HCT116 (cell line): ENCODE measurements around the gene CYSRT1. TPM values are rescaled to one million over a fixed set of nuclear protein-coding genes. Genes with fewer than 3 reads are reported as not detected.

Experiments
- ATAC-seq: fragments of 200-7000 bp; cut with Tn5 transposase; 2 replicates; pipeline ENCODE4 v1.9.1; 2020; ENCODE audit warnings: mild to moderate bottlenecking, moderate library complexity
- BruUV-seq: library from RNA; stranded (reverse); fragments of 400-500 nt; replicated peaks from 2 replicates; lab custom pipeline; 2021; lab: Mats Ljungman, UMichigan
- CTCF ChIA-PET: fragments of 300-600 bp; sonication (Branson Sonifier 250); formaldehyde crosslinking; loops from one replicate; lab custom pipeline; 2021; ENCODE audit warnings: antibody characterized with exemption; lab: Charles Lee
- POLR2A ChIA-PET: fragments of 300-600, 350-600 bp; sonication (Branson Sonifier 250); formaldehyde crosslinking; loops from one replicate; lab custom pipeline; 2021; ENCODE audit warnings: antibody characterized with exemption; lab: Charles Lee
- RAD21 ChIA-PET, 2 experiments: fragments of 300-600 bp; sonication (Branson Sonifier 250); formaldehyde crosslinking; loops; one replicate each; lab custom pipeline; 2023; ENCODE audit warnings: low total read pairs in 2 of 2; ENCODE audit not compliant: uncharacterized antibody in 2 of 2, unreplicated experiment in 2 of 2, low non-redundant PET in 1 of 2; lab: Charles Lee
- DNase-seq: peaks from one replicate; pipeline ENCODE4 v3.0.0-alpha.2; 2010; ENCODE audit warnings: low read depth, low spot score
- H2AFZ ChIP-seq: fragments of 200-600 bp; shearing (Covaris generic), sonication (generic); 2 replicates; pipeline ENCODE4 v1.6.1; 2017; ENCODE audit warnings: low read depth, mixed run types, mixed read lengths, antibody characterized with exemption, low read length; ENCODE audit not compliant: poor library complexity, severe bottlenecking
- H3K27ac ChIP-seq: 2 replicates; pipeline ENCODE4 v1.5.1; 2012; ENCODE audit warnings: low read depth, low read length
- H3K27me3 ChIP-seq: fragments of 200-600 bp; sonication (generic); 2 replicates; pipeline ENCODE4 v1.6.1; 2016; ENCODE audit warnings: mixed run types, low read length, mixed read lengths; ENCODE audit not compliant: insufficient read depth
- H3K36me3 ChIP-seq, 2 experiments: fragments of 200-500 bp in 1 of 2; fragments of 200-600 bp in 1 of 2; sonication (Bioruptor generic) in 1 of 2; sonication (generic) in 1 of 2; 2 replicates each; pipeline versions ENCODE4 v1.5.1 to v1.6.1; 2014 to 2016; ENCODE audit warnings: low read length in 2 of 2, inconsistent platforms in 1 of 2, mixed read lengths in 1 of 2, mixed run types in 1 of 2; ENCODE audit not compliant: insufficient read depth in 2 of 2, control insufficient read depth in 1 of 2
- H3K4me1 ChIP-seq, 2 experiments: fragments of 200-600 bp in 1 of 2; sonication (generic) in 1 of 2; 2 replicates each; pipeline versions ENCODE4 v1.5.1 to v1.6.1; 2012 to 2017; ENCODE audit warnings: low read length in 2 of 2, inconsistent platforms in 1 of 2, mild to moderate bottlenecking in 1 of 2, mixed read lengths in 1 of 2, mixed run types in 1 of 2, moderate library complexity in 1 of 2; ENCODE audit not compliant: insufficient read depth in 2 of 2, control insufficient read depth in 1 of 2
- H3K4me2 ChIP-seq: fragments of 200-600 bp; sonication (generic); 2 replicates; pipeline ENCODE4 v1.6.1; 2017; ENCODE audit warnings: mixed run types, low read length, mixed read lengths
- H3K4me3 ChIP-seq, 2 experiments: fragments of 200-600 bp in 1 of 2; sonication (generic) in 1 of 2; replicated peaks in 1 of 2; 2 replicates each; pipeline ENCODE4 v1.5.1; 2011 to 2016; ENCODE audit warnings: low read length in 2 of 2, control low read depth in 1 of 2, low read depth in 1 of 2, mild to moderate bottlenecking in 1 of 2, mixed read lengths in 1 of 2, mixed run types in 1 of 2
- H3K79me2 ChIP-seq: fragments of 200-600 bp; sonication (generic); 2 replicates; pipeline ENCODE4 v1.6.1; 2017; ENCODE audit warnings: mild to moderate bottlenecking, mixed run types, low read length, moderate library complexity, mixed read lengths; ENCODE audit not compliant: insufficient read depth
- H3K9ac ChIP-seq: fragments of 200-600 bp; sonication (generic); 2 replicates; pipeline ENCODE4 v1.6.1; 2016; ENCODE audit warnings: low read length, mixed read lengths
- H3K9me2 ChIP-seq: fragments of 200-600 bp; sonication (generic), shearing (Covaris generic); 2 replicates; pipeline ENCODE4 v1.6.1; 2017; ENCODE audit warnings: mixed run types, mild to moderate bottlenecking, moderate library complexity; ENCODE audit not compliant: insufficient read depth
- H3K9me3 ChIP-seq, 2 experiments: fragments of 200-500 bp in 1 of 2; fragments of 200-600 bp in 1 of 2; sonication (Bioruptor generic) in 1 of 2; sonication (generic) in 1 of 2; 2 replicates each; pipeline ENCODE4 v1.6.1; 2014 to 2017; ENCODE audit warnings: low read length in 2 of 2, mixed read lengths in 2 of 2, inconsistent platforms in 1 of 2, low read depth in 1 of 2, mild to moderate bottlenecking in 1 of 2, mixed run types in 1 of 2, moderate library complexity in 1 of 2; ENCODE audit not compliant: control insufficient read depth in 1 of 2, insufficient read depth in 1 of 2
- H4K20me1 ChIP-seq: fragments of 200-600 bp; sonication (generic), shearing (Covaris generic); 2 replicates; pipeline ENCODE4 v1.6.1; 2017; ENCODE audit warnings: mixed run types, mild to moderate bottlenecking, moderate library complexity; ENCODE audit not compliant: insufficient read depth
- EGR1 ChIP-seq: IDR thresholded peaks from 2 replicates; pipeline ENCODE4 v1.6.1; 2012; ENCODE audit warnings: low read depth
- EZH2 ChIP-seq: fragments of 200-600 bp; sonication (generic); IDR thresholded peaks from 2 replicates; pipeline ENCODE4 v1.6.1; 2017; ENCODE audit warnings: antibody characterized with exemption, mixed run types
- JUND ChIP-seq: IDR thresholded peaks from 2 replicates; pipeline ENCODE4 v1.6.1; 2012
- MAX ChIP-seq: IDR thresholded peaks from 2 replicates; pipeline ENCODE4 v1.6.1; 2012
- POLR2A ChIP-seq: IDR thresholded peaks from 2 replicates; pipeline ENCODE4 v1.7.0; 2011; ENCODE audit warnings: borderline replicate concordance; ENCODE audit not compliant: insufficient read depth, insufficient read length; ENCODE audit errors: extremely low read depth
- POLR2AphosphoS5 ChIP-seq: IDR thresholded peaks from 2 replicates; pipeline ENCODE4 v1.6.1; 2011; ENCODE audit warnings: mild to moderate bottlenecking, low read depth, low read length, moderate library complexity
- RAD21 ChIP-seq: IDR thresholded peaks from 2 replicates; pipeline ENCODE4 v1.6.1; 2012; ENCODE audit warnings: low read depth, mild to moderate bottlenecking
- SRF ChIP-seq: IDR thresholded peaks from 2 replicates; pipeline ENCODE4 v1.6.1; 2012; ENCODE audit warnings: low read depth
- TCF7L2 ChIP-seq: IDR thresholded peaks from 2 replicates; pipeline ENCODE4 v1.7.0; 2011; ENCODE audit warnings: borderline replicate concordance, inconsistent platforms; ENCODE audit not compliant: insufficient read depth, insufficient read length; ENCODE audit errors: extremely low read depth
- ZNF274 ChIP-seq: fragments of 200-500 bp; sonication (Bioruptor generic); IDR thresholded peaks from 2 replicates; pipeline ENCODE4 v1.6.1; 2014; ENCODE audit warnings: mild to moderate bottlenecking, low read depth, low read length, inconsistent platforms
- intact Hi-C: fragments of 100-400 bp; cut with micrococcal nuclease; formaldehyde crosslinking; loops from 2 replicates; pipeline ENCODE4 v1.10.0; 2022
- total RNA-seq: library from RNA; stranded (reverse); gene quantifications from one replicate; pipeline ENCODE4 v1.2.1, GENCODE V29; 2021; ENCODE audit not compliant: unreplicated experiment
- TF ChIP-seq, protein P1 (sequence below): IDR thresholded peaks from 2 replicates; pipeline ENCODE4 v1.6.1; 2012; ENCODE audit warnings: low read depth
- TF ChIP-seq, protein P2 (sequence below): IDR thresholded peaks from 2 replicates; pipeline ENCODE4 v1.6.1; 2011; ENCODE audit warnings: mild to moderate bottlenecking, low read length, moderate library complexity; ENCODE audit not compliant: insufficient replicate concordance; ENCODE audit errors: extremely low read depth

Gene CYSRT1
- total RNA-seq, 1 experiment from 2014 or later = 4.3 TPM

- no TSS peak for BruUV-seq
- RAD21 ChIA-PET = no interaction called here
- intact Hi-C loops = no loop called here
These were observed 46.6 kb upstream of the CYSRT1 start for GRCh38 chr9:137178201-137178938.

GRCh38 chr9:137178939-137179630 lies 45.9 kb upstream of the CYSRT1 start:
- no peaks in the 10 kb centered on the region for H4K20me1 ChIP-seq
- CTCF ChIA-PET = interaction anchor here (0.6 kb wide), 1 partner anchor 28 kb away, joined by 5 read pairs; no protein-coding TSS in a partner anchor
- TF ChIP-seq MAX (no peak), TCF7L2 (no peak), JUND (no peak), RAD21 (no peak), EZH2 (no peak), ZNF274 (no peak), SRF (no peak), POLR2AphosphoS5 (no peak), EGR1 (no peak)
- TF ChIP-seq, protein P1, sequence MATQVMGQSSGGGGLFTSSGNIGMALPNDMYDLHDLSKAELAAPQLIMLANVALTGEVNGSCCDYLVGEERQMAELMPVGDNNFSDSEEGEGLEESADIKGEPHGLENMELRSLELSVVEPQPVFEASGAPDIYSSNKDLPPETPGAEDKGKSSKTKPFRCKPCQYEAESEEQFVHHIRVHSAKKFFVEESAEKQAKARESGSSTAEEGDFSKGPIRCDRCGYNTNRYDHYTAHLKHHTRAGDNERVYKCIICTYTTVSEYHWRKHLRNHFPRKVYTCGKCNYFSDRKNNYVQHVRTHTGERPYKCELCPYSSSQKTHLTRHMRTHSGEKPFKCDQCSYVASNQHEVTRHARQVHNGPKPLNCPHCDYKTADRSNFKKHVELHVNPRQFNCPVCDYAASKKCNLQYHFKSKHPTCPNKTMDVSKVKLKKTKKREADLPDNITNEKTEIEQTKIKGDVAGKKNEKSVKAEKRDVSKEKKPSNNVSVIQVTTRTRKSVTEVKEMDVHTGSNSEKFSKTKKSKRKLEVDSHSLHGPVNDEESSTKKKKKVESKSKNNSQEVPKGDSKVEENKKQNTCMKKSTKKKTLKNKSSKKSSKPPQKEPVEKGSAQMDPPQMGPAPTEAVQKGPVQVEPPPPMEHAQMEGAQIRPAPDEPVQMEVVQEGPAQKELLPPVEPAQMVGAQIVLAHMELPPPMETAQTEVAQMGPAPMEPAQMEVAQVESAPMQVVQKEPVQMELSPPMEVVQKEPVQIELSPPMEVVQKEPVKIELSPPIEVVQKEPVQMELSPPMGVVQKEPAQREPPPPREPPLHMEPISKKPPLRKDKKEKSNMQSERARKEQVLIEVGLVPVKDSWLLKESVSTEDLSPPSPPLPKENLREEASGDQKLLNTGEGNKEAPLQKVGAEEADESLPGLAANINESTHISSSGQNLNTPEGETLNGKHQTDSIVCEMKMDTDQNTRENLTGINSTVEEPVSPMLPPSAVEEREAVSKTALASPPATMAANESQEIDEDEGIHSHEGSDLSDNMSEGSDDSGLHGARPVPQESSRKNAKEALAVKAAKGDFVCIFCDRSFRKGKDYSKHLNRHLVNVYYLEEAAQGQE = no peak
- TF ChIP-seq, protein P2, sequence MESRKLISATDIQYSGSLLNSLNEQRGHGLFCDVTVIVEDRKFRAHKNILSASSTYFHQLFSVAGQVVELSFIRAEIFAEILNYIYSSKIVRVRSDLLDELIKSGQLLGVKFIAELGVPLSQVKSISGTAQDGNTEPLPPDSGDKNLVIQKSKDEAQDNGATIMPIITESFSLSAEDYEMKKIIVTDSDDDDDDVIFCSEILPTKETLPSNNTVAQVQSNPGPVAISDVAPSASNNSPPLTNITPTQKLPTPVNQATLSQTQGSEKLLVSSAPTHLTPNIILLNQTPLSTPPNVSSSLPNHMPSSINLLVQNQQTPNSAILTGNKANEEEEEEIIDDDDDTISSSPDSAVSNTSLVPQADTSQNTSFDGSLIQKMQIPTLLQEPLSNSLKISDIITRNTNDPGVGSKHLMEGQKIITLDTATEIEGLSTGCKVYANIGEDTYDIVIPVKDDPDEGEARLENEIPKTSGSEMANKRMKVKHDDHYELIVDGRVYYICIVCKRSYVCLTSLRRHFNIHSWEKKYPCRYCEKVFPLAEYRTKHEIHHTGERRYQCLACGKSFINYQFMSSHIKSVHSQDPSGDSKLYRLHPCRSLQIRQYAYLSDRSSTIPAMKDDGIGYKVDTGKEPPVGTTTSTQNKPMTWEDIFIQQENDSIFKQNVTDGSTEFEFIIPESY = no peak

More at GRCh38 chr9:137178201-137178938, 46.6 kb upstream of the CYSRT1 start:
- Histone ChIP-seq H3K79me2 (no peaks in the 10 kb centered on the region; the same call in 1 of the 2 replicates), H3K4me3 (no peak overlapping the region), H3K4me2 (no peak overlapping the region), H3K9me3 (no peaks in the 10 kb centered on the region), H4K20me1 (no peaks in the 10 kb centered on the region), H3K4me1 (peaks cover 0 to 15% of the 10 kb centered on the region in 2 experiments; a peak in 2 of 4 replicates), H3K36me3 (peaks cover 0 to 3% of the 10 kb centered on the region in 2 experiments; a peak in 2 of 4 replicates), H3K27ac (no peak overlapping the region), H3K27me3 (no peaks in the 10 kb centered on the region), H2AFZ (no peak overlapping the region), H3K9me2 (no peaks in the 10 kb centered on the region), H3K9ac (no peak overlapping the region)
- no peak for TF ChIP-seq POLR2A
- POLR2A ChIA-PET = interaction anchor here (1.5 kb wide), 1 partner anchor 28 kb away, joined by 4 read pairs; no protein-coding TSS in a partner anchor
- DNase-seq = no peak
- CTCF ChIA-PET = interaction anchor here (0.6 kb wide), 1 partner anchor 27 kb away, joined by 5 read pairs; no protein-coding TSS in a partner anchor
- ATAC-seq = no peak

More at GRCh38 chr9:137178939-137179630, 45.9 kb upstream of the CYSRT1 start:
- Histone ChIP-seq H3K79me2 (no peaks in the 10 kb centered on the region; the same call in 1 of the 2 replicates), H3K9me3 (no peaks in the 10 kb centered on the region), H3K27me3 (no peaks in the 10 kb centered on the region), H3K9me2 (no peaks in the 10 kb centered on the region), H3K36me3 (peaks cover 0 to 3% of the 10 kb centered on the region in 2 experiments; a peak in 2 of 4 replicates), H3K4me2 (no peak overlapping the region), H3K9ac (no peak overlapping the region), H3K4me1 (peaks cover 0 to 15% of the 10 kb centered on the region in 2 experiments; a peak in 2 of 4 replicates), H2AFZ (no peak overlapping the region), H3K27ac (no peak overlapping the region), H3K4me3 (no peak overlapping the region)
- no peak for ATAC-seq
- ChIA-PET POLR2A (no interaction called here), RAD21 (no interaction called here)
- DNase-seq = no peak
- intact Hi-C loops = no loop called here
- no TSS peak for BruUV-seq
